ENCODE data around the gene KANSL1. TPM values are rescaled to one million over a fixed set of nuclear protein-coding genes. Genes with fewer than 3 reads are reported as not detected.

Gene KANSL1
- total RNA-seq, 2 donors from 2014 or later: 86.5 to 102 TPM

GRCh38 chr17:46012506-46013079 is 180.6 kb downstream of the KANSL1 start:
- Histone ChIP-seq H3K36me3 (no peaks in the 10 kb centered on the region), H3K27me3 (replicated peaks; ENCODE audit: insufficient read depth) (no peaks in the 10 kb centered on the region), H3K4me1 (ENCODE audit: control insufficient read depth in 1 of 2, low read depth in 2 of 2) (no peaks in the 10 kb centered on the region), H3K27ac (no peak overlapping the region), H3K4me3 (no peak overlapping the region), H3K9me3 (no peaks in the 10 kb centered on the region)
- DNase-seq (ENCODE audit: low spot score) (no peak), ATAC-seq (ENCODE audit: insufficient number of reproducible peaks, low FRiP score, low read depth) (no peak)
- TF ChIP-seq CTCF (IDR thresholded peaks at IDR 0.05): no peak

GRCh38 chr17:46011711-46012505 is 181.3 kb downstream of the KANSL1 start:
- Histone ChIP-seq H3K4me1 (ENCODE audit: control insufficient read depth in 1 of 2, low read depth in 2 of 2) (no peaks in the 10 kb centered on the region), H3K27me3 (replicated peaks; ENCODE audit: insufficient read depth) (no peaks in the 10 kb centered on the region), H3K36me3 (no peaks in the 10 kb centered on the region), H3K4me3 (no peak overlapping the region), H3K27ac (no peak overlapping the region), H3K9me3 (no peaks in the 10 kb centered on the region)
- ATAC-seq (ENCODE audit: insufficient number of reproducible peaks, low FRiP score, low read depth) (no peak), DNase-seq (ENCODE audit: low spot score) (no peak)
- no peak for TF ChIP-seq CTCF (IDR thresholded peaks at IDR 0.05)

- H3K9me3 ChIP-seq: no peaks in the 10 kb centered on the region
- no peaks in the 10 kb centered on the region for H3K36me3 ChIP-seq
- TF ChIP-seq CTCF (IDR thresholded peaks at IDR 0.05): no peak
- no peaks in the 10 kb centered on the region for H3K4me1 ChIP-seq (ENCODE audit: control insufficient read depth in 1 of 2, low read depth in 2 of 2)
- no peaks in the 10 kb centered on the region for H3K27me3 ChIP-seq (replicated peaks; ENCODE audit: insufficient read depth)
- no peak overlapping the region for H3K27ac ChIP-seq
- DNase-seq (ENCODE audit: low spot score) (no peak), ATAC-seq (ENCODE audit: insufficient number of reproducible peaks, low FRiP score, low read depth) (no peak)
- no peak overlapping the region for H3K4me3 ChIP-seq
These were observed 182.5 kb downstream of the KANSL1 start for GRCh38 chr17:46010597-46011186.

GRCh38 chr17:46009681-46010596 is 183.3 kb downstream of the KANSL1 start:
- no peak overlapping the region for H3K27ac ChIP-seq
- ATAC-seq (ENCODE audit: insufficient number of reproducible peaks, low FRiP score, low read depth): no peak
- no peak overlapping the region for H3K4me3 ChIP-seq

More at GRCh38 chr17:46009681-46010596, 183.3 kb downstream of the KANSL1 start:
- H3K27me3 ChIP-seq (replicated peaks; ENCODE audit: insufficient read depth): no peaks in the 10 kb centered on the region
- H3K36me3 ChIP-seq: no peaks in the 10 kb centered on the region
- no peak for DNase-seq (ENCODE audit: low spot score)
- no peaks in the 10 kb centered on the region for H3K4me1 ChIP-seq (ENCODE audit: control insufficient read depth in 1 of 2, low read depth in 2 of 2)
- H3K9me3 ChIP-seq: no peaks in the 10 kb centered on the region
- no peak for TF ChIP-seq CTCF (IDR thresholded peaks at IDR 0.05)

Measured in thoracic aorta (tissue), 2 donors.